HG02970 (cell line): ENCODE data around the gene AADACL2.
"Not testable (repeated sequence)": the region's sequence is repeated elsewhere in the genome, so short reads cannot be mapped to it uniquely, and the experiment has no call there.

ENCODE experiments used
- ATAC-seq: cut with Tn5 transposase; IDR thresholded peaks from one replicate; pipeline ENCODE4 v1.9.1; 2021; ENCODE audit warnings: mild to moderate bottlenecking, moderate library complexity, moderate number of reproducible peaks; ENCODE audit not compliant: unreplicated experiment, low FRiP score

The AADACL2 gene

GRCh38 chr3:151764699-151765098 is 31.0 kb downstream of the AADACL2 start:
- ATAC-seq: not testable (repeated sequence)

- ATAC-seq: no peak
Measured at GRCh38 chr3:151765685-151766084, 32.0 kb downstream of the AADACL2 start.

GRCh38 chr3:151766454-151766853 is 32.7 kb downstream of the AADACL2 start:
- ATAC-seq: no peak

- no peak for ATAC-seq
Measured at GRCh38 chr3:151768393-151768930, 34.7 kb downstream of the AADACL2 start.

- no peak for ATAC-seq
Measured at GRCh38 chr3:151769175-151769574, 35.4 kb downstream of the AADACL2 start.

- no peak for ATAC-seq
Measured at GRCh38 chr3:151770956-151771355, 37.2 kb downstream of the AADACL2 start.

GRCh38 chr3:151772825-151773480 is 39.2 kb downstream of the AADACL2 start:
- no peak for ATAC-seq

GRCh38 chr3:151774235-151774634 is 40.5 kb downstream of the AADACL2 start:
- no peak for ATAC-seq

GRCh38 chr3:151774910-151775309 is 41.2 kb downstream of the AADACL2 start:
- ATAC-seq: no peak

GRCh38 chr3:151775314-151776258 is 41.9 kb downstream of the AADACL2 start:
- ATAC-seq: no peak

- no peak for ATAC-seq
Measured at GRCh38 chr3:151776259-151776740, 42.6 kb downstream of the AADACL2 start.

- ATAC-seq: no peak
Measured at GRCh38 chr3:151777880-151778279, 44.2 kb downstream of the AADACL2 start.

GRCh38 chr3:151787626-151788025 is 53.9 kb downstream of the AADACL2 start:
- no peak for ATAC-seq

- ATAC-seq: no peak
Measured at GRCh38 chr3:151788401-151788800, 54.7 kb downstream of the AADACL2 start.

- ATAC-seq: no peak
Measured at GRCh38 chr3:151789853-151790463, 56.2 kb downstream of the AADACL2 start.

GRCh38 chr3:151790763-151791162 is 57.0 kb downstream of the AADACL2 start:
- not testable (repeated sequence) for ATAC-seq

GRCh38 chr3:151792411-151792810 is 58.7 kb downstream of the AADACL2 start:
- ATAC-seq: no peak

GRCh38 chr3:151793636-151794035 is 59.9 kb downstream of the AADACL2 start:
- ATAC-seq: no peak

GRCh38 chr3:151794080-151794479 is 60.4 kb downstream of the AADACL2 start:
- no peak for ATAC-seq

GRCh38 chr3:151795276-151795675 is 61.5 kb downstream of the AADACL2 start:
- no peak for ATAC-seq
